ENCODE data around the gene COG5.

GRCh38 chr7:107359520-107360316 is 204.0 kb downstream of the COG5 start:
- TF ChIP-seq FOXA1 (IDR thresholded peaks at IDR 0.05), result no peak
- TF ChIP-seq PKNOX1 (IDR thresholded peaks at IDR 0.05), result no peak

Data from HEK293T (cell line).